HepG2 (cell line): ENCODE results near the gene PPP1R7. TPM values are rescaled to one million over a fixed set of nuclear protein-coding genes. Genes with fewer than 3 reads are reported as not detected.

Experiments
- ATAC-seq: fragments of 200-7000 bp; cut with Tn5 transposase; 3 replicates; pipeline ENCODE4 v1.9.1; 2020; ENCODE audit warnings: mild to moderate bottlenecking, moderate library complexity
- BruUV-seq: library from RNA; stranded (reverse); fragments of 400-500 nt; replicated peaks from 2 replicates; lab custom pipeline; 2021; lab: Mats Ljungman, UMichigan
- CTCF ChIA-PET: fragments of 300-600 bp; formaldehyde crosslinking; extraction: SDS; loops from one replicate; lab custom pipeline; 2021; ENCODE audit warnings: low total read pairs, inconsistent platforms, low intra/inter-chr PET ratio; lab: Yijun Ruan, JAX
- POLR2A ChIA-PET: fragments of 350-600 bp; sonication (Branson Sonifier 250); formaldehyde crosslinking; loops from one replicate; lab custom pipeline; 2020; ENCODE audit warnings: antibody characterized with exemption, inconsistent platforms; lab: Yijun Ruan, JAX
- DNase-seq: peaks from one replicate; pipeline ENCODE4 v3.0.0-alpha.2; 2015; ENCODE audit warnings: low spot score
- FAIRE-seq: peaks from 3 replicates; lab custom pipeline; 2011; peaks lifted over from hg19 to GRCh38; lab: Jason Lieb, UNC
- H2AFZ ChIP-seq: one replicate; pipeline ENCODE4 v1.6.1; 2011; ENCODE audit warnings: low read length, inconsistent platforms
- H3K27ac ChIP-seq: fragments of 300-600 bp; 3 replicates; pipeline ENCODE4 v1.8.0; 2011; ENCODE audit warnings: mixed run types, mild to moderate bottlenecking, mixed read lengths, low read length, inconsistent platforms; ENCODE audit not compliant: insufficient read depth; ENCODE audit errors: extremely low read length
- H3K27me3 ChIP-seq, 2 experiments: fragments of 200-600 bp in 1 of 2; 2 replicates in 1 of 2; 3 replicates in 1 of 2; pipeline versions ENCODE4 v1.6.0 to v1.8.0; 2011; ENCODE audit warnings: low read length in 2 of 2, mild to moderate bottlenecking in 2 of 2, moderate library complexity in 2 of 2, inconsistent platforms in 1 of 2; ENCODE audit not compliant: insufficient read depth in 2 of 2, control insufficient read depth in 1 of 2
- H3K36me3 ChIP-seq, 2 experiments: fragments of 200-600 bp in 1 of 2; replicated peaks in 1 of 2; 2 replicates in 1 of 2; 3 replicates in 1 of 2; pipeline versions ENCODE4 v1.5.1 to v1.8.0; 2011; ENCODE audit warnings: low read length in 2 of 2, inconsistent platforms in 1 of 2; ENCODE audit not compliant: insufficient read depth in 2 of 2, control insufficient read depth in 1 of 2
- H3K4me1 ChIP-seq: 2 replicates; pipeline ENCODE4 v1.5.1; 2012; ENCODE audit warnings: low read length, inconsistent platforms; ENCODE audit not compliant: insufficient read depth
- H3K4me2 ChIP-seq: 2 replicates; pipeline ENCODE4 v1.6.0; 2011; ENCODE audit warnings: low read depth, low read length, inconsistent platforms
- H3K4me3 ChIP-seq, 3 experiments: fragments of 200-600 bp in 1 of 3; sonication (generic), shearing (Covaris generic) in 1 of 3; replicated peaks in 1 of 3; 2 replicates each; pipeline ENCODE4 v1.5.1; 2011 to 2016; ENCODE audit warnings: low read length in 3 of 3, inconsistent platforms in 2 of 3, low read depth in 2 of 3, mild to moderate bottlenecking in 2 of 3, control low read depth in 1 of 3, mixed read lengths in 1 of 3; ENCODE audit not compliant: insufficient read depth in 1 of 3
- H3K79me2 ChIP-seq: one replicate; pipeline ENCODE4 v1.6.1; 2011; ENCODE audit warnings: low read length, inconsistent platforms; ENCODE audit not compliant: insufficient read depth
- H3K9ac ChIP-seq: 2 replicates; pipeline ENCODE4 v1.6.0; 2011; ENCODE audit warnings: mild to moderate bottlenecking, low read depth, low read length, inconsistent platforms; ENCODE audit not compliant: insufficient read depth
- H3K9me3 ChIP-seq: 2 replicates; pipeline ENCODE4 v1.5.1; 2012; ENCODE audit warnings: mild to moderate bottlenecking, low read length
- H4K20me1 ChIP-seq: 2 replicates; pipeline ENCODE4 v1.6.0; 2011; ENCODE audit warnings: inconsistent platforms, mild to moderate bottlenecking, low read length, moderate library complexity; ENCODE audit not compliant: insufficient read depth
- ISL2 ChIP-seq: sonication (generic); formaldehyde crosslinking; IDR thresholded peaks from 2 replicates; pipeline ENCODE4 v1.5.0; 2020; ENCODE audit warnings: missing genetic modification reagents
- JUND ChIP-seq: sonication (generic); formaldehyde crosslinking; IDR thresholded peaks from 2 replicates; pipeline ENCODE4 v1.8.0; 2022; ENCODE audit warnings: mild to moderate bottlenecking, missing genetic modification reagents
- MED13 ChIP-seq: sonication (generic); formaldehyde crosslinking; IDR thresholded peaks from 2 replicates; pipeline ENCODE4 v1.5.0; 2020; ENCODE audit warnings: missing genetic modification reagents
- NCOA5 ChIP-seq: sonication (generic); formaldehyde crosslinking; IDR thresholded peaks from 2 replicates; pipeline ENCODE4 v1.4.0; 2020; ENCODE audit warnings: missing genetic modification reagents
- NFIB ChIP-seq: sonication (generic); formaldehyde crosslinking; IDR thresholded peaks from 2 replicates; pipeline ENCODE4 v1.9.0; 2021; ENCODE audit warnings: missing genetic modification reagents, mild to moderate bottlenecking, borderline replicate concordance
- POLR2A ChIP-seq, 2 experiments: IDR thresholded peaks; 2 replicates each; pipeline ENCODE4 v1.6.1; 2011; ENCODE audit warnings: low read depth in 2 of 2, low read length in 2 of 2, mild to moderate bottlenecking in 1 of 2, moderate library complexity in 1 of 2; ENCODE audit not compliant: insufficient read depth in 1 of 2
- POLR2G ChIP-seq: fragments of 200-400 bp; formaldehyde crosslinking; IDR thresholded peaks from 2 replicates; pipeline ENCODE4 v1.6.1; 2018; ENCODE audit warnings: mild to moderate bottlenecking, low read depth, low read length, moderate library complexity
- RBM22 ChIP-seq: fragments of 200-400 bp; formaldehyde crosslinking; optimal IDR thresholded peaks from 2 replicates; pipeline ENCODE3; 2017; ENCODE audit warnings: mild to moderate bottlenecking, low read length, moderate library complexity
- SMAD3 ChIP-seq: sonication (generic); formaldehyde crosslinking; IDR thresholded peaks from 2 replicates; pipeline ENCODE4 v1.4.0; 2020; ENCODE audit warnings: missing genetic modification reagents
- TEAD2 ChIP-seq: sonication (generic); formaldehyde crosslinking; IDR thresholded peaks from 2 replicates; pipeline ENCODE4 v1.9.0; 2021; ENCODE audit warnings: missing genetic modification reagents
- ZNF430 ChIP-seq: sonication (generic); formaldehyde crosslinking; IDR thresholded peaks from 2 replicates; pipeline ENCODE4 v1.9.0; 2021; ENCODE audit warnings: mild to moderate bottlenecking, missing genetic modification reagents
- ZNF598 ChIP-seq: sonication (generic); formaldehyde crosslinking; IDR thresholded peaks from 2 replicates; pipeline ENCODE4 v1.5.1; 2020; ENCODE audit warnings: mild to moderate bottlenecking, missing genetic modification reagents, borderline replicate concordance
- ZNF878 ChIP-seq: sonication (generic); formaldehyde crosslinking; IDR thresholded peaks from 2 replicates; pipeline ENCODE4 v1.8.1; 2023; ENCODE audit warnings: mild to moderate bottlenecking, missing genetic modification reagents, moderate library complexity
- ZSCAN25 ChIP-seq: sonication (generic); formaldehyde crosslinking; IDR thresholded peaks from 2 replicates; pipeline ENCODE4 v1.8.0; 2022; ENCODE audit warnings: mild to moderate bottlenecking, missing genetic modification reagents
- WGBS: methylation state at CpG from one replicate; pipeline ENCODE4 v1.1.6; 2017; ENCODE audit warnings: low lambda C conversion rate; 5-methylcytosine and 5-hydroxymethylcytosine counted together
- in situ Hi-C: cut with HindIII; loops from 2 replicates; pipeline ENCODE4 v1.10.0; 2017; ENCODE audit warnings: low pct_unique_long_range_greater_than_20kb; ENCODE audit not compliant: extremely low pct_ligation_motif_present
- intact Hi-C: fragments of 100-400 bp; cut with micrococcal nuclease; formaldehyde crosslinking; loops from one replicate; pipeline ENCODE4 v1.10.0; 2022; ENCODE audit not compliant: unreplicated experiment
- polyA plus RNA-seq, 8 experiments: library from polyadenylated mRNA; depleted of rRNA in 3 of 8; stranded (reverse) in 7 of 8; unstranded in 1 of 8; fragments of >200 nt; fragmentation: Illumina TruSeq in 4 of 8; extraction: Trizol in 4 of 8; gene quantifications; 2 replicates each; pipeline versions ENCODE4 v1.2.1 to v1.2.3, GENCODE V29; 2011 to 2016; ENCODE audit warnings: low read depth in 4 of 8, missing spikeins in 1 of 8, mixed read lengths in 1 of 8; ENCODE audit not compliant: insufficient read depth in 1 of 8
- total RNA-seq, 5 experiments: library from RNA; depleted of rRNA; stranded (reverse); fragments of >200 nt; fragmentation: Illumina TruSeq; extraction: Trizol; gene quantifications; 2 replicates each; pipeline ENCODE4 v1.2.3, GENCODE V29; 2016; ENCODE audit warnings: low read depth in 1 of 5

The PPP1R7 gene
- total and polyA plus RNA-seq, 2 of the 13 experiments (the other 11 are each of a cell fraction or from before 2014, with no cell fraction given): 33.3 to 67.9 TPM

GRCh38 chr2:241227594-241227993 lies 77.3 kb downstream of the PPP1R7 start:
- FAIRE-seq (no peak), DNase-seq (no peak), ATAC-seq (no peak)
- in situ Hi-C loops: no loop called here
- Histone ChIP-seq H3K9ac (no peak overlapping the region), H3K4me3 (no peak overlapping the region), H3K4me2 (no peak overlapping the region), H3K9me3 (no peaks in the 10 kb centered on the region), H3K27ac (no peak overlapping the region), H3K4me1 (peaks cover 45% of the 10 kb centered on the region), H4K20me1 (peaks cover 39% of the 10 kb centered on the region; the same call in 1 of the 2 replicates), H3K27me3 (no peaks in the 10 kb centered on the region), H3K79me2 (peaks cover 14% of the 10 kb centered on the region), H2AFZ (no peak overlapping the region), H3K36me3 (peaks cover 34 to 70% of the 10 kb centered on the region in 2 experiments)
- ChIA-PET POLR2A (no interaction called here), CTCF (no interaction called here)
- TF ChIP-seq RBM22 (peak; percentile 80), POLR2A (IDR thresholded peaks at IDR 0.05; ENCODE audit: insufficient read depth in 1 of 2, low read depth in 2 of 2, low read length in 2 of 2) (peak in 1 of 2 experiments; percentile 26; a peak in 2 of 4 replicates), POLR2G (peak; percentile 22; the same call in 1 of the 2 replicates), JUND (CRISPR knock-in tag) (no peak), MED13 (CRISPR knock-in tag) (no peak), ZNF878 (CRISPR knock-in tag) (no peak), NFIB (CRISPR knock-in tag) (no peak), NCOA5 (CRISPR knock-in tag) (no peak), ZNF430 (0 out of 2 replicates have a peak, but pooled peaks have one; percentile 32), SMAD3 (CRISPR knock-in tag) (no peak), ZNF598 (CRISPR knock-in tag) (no peak), ISL2 (CRISPR knock-in tag) (0 out of 2 replicates have a peak, but pooled peaks have one; percentile 10), ZSCAN25 (CRISPR knock-in tag) (0 out of 2 replicates have a peak, but pooled peaks have one; percentile 5), TEAD2 (CRISPR knock-in tag) (no peak)
- intact Hi-C loops: loop anchor here (10.0 kb wide), 1 partner anchor 373 kb away; no protein-coding TSS in a partner anchor
- no TSS peak for BruUV-seq
- WGBS: 92% methylated on average over 8 of the region's 8 CpGs
